Ishikawa (cell line): ENCODE measurements around the gene SURF6.
A peak's percentile ranks its signal among the peaks of the same experiment; 100 is the strongest.

Experiments used
- CEBPB ChIP-seq: IDR thresholded peaks from 2 replicates; pipeline ENCODE4 v1.6.1; 2012
- CREB1 ChIP-seq: IDR thresholded peaks from 2 replicates; pipeline ENCODE4 v1.6.1; 2012; ENCODE audit warnings: low read depth
- EGR1 ChIP-seq: IDR thresholded peaks from 2 replicates; pipeline ENCODE4 v1.6.1; 2012
- EP300 ChIP-seq: IDR thresholded peaks from 2 replicates; pipeline ENCODE4 v1.6.1; 2012; ENCODE audit warnings: borderline replicate concordance
- FOXM1 ChIP-seq: IDR thresholded peaks from 2 replicates; pipeline ENCODE4 v1.6.1; 2012; ENCODE audit warnings: low read depth, borderline replicate concordance
- MAX ChIP-seq: IDR thresholded peaks from 2 replicates; pipeline ENCODE4 v1.6.1; 2012
- RAD21 ChIP-seq: IDR thresholded peaks from 2 replicates; pipeline ENCODE4 v1.6.1; 2012; ENCODE audit warnings: low read depth
- TAF1 ChIP-seq: IDR thresholded peaks from 2 replicates; pipeline ENCODE4 v1.6.1; 2012; ENCODE audit warnings: low read depth, mild to moderate bottlenecking
- YY1 ChIP-seq: IDR thresholded peaks from 2 replicates; pipeline ENCODE4 v1.6.1; 2012; ENCODE audit warnings: low read depth
- TF ChIP-seq, protein P1 (sequence below): IDR thresholded peaks from 2 replicates; pipeline ENCODE4 v1.6.1; 2012; ENCODE audit warnings: low read depth, mild to moderate bottlenecking
- TF ChIP-seq, protein P2 (sequence below): IDR thresholded peaks from 2 replicates; pipeline ENCODE4 v1.6.1; 2012

GRCh38 chr9:133346021-133346785 lies 10.2 kb upstream of the SURF6 start:
- TF ChIP-seq YY1 (no peak), RAD21 (no peak), MAX (0 out of 2 replicates have a peak, but pooled peaks have one; percentile 1), TAF1 (no peak), EP300 (no peak), CEBPB (no peak), EGR1 (no peak), FOXM1 (no peak), CREB1 (no peak)
- TF ChIP-seq, protein P1, sequence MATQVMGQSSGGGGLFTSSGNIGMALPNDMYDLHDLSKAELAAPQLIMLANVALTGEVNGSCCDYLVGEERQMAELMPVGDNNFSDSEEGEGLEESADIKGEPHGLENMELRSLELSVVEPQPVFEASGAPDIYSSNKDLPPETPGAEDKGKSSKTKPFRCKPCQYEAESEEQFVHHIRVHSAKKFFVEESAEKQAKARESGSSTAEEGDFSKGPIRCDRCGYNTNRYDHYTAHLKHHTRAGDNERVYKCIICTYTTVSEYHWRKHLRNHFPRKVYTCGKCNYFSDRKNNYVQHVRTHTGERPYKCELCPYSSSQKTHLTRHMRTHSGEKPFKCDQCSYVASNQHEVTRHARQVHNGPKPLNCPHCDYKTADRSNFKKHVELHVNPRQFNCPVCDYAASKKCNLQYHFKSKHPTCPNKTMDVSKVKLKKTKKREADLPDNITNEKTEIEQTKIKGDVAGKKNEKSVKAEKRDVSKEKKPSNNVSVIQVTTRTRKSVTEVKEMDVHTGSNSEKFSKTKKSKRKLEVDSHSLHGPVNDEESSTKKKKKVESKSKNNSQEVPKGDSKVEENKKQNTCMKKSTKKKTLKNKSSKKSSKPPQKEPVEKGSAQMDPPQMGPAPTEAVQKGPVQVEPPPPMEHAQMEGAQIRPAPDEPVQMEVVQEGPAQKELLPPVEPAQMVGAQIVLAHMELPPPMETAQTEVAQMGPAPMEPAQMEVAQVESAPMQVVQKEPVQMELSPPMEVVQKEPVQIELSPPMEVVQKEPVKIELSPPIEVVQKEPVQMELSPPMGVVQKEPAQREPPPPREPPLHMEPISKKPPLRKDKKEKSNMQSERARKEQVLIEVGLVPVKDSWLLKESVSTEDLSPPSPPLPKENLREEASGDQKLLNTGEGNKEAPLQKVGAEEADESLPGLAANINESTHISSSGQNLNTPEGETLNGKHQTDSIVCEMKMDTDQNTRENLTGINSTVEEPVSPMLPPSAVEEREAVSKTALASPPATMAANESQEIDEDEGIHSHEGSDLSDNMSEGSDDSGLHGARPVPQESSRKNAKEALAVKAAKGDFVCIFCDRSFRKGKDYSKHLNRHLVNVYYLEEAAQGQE = no peak
- TF ChIP-seq, protein P2, sequence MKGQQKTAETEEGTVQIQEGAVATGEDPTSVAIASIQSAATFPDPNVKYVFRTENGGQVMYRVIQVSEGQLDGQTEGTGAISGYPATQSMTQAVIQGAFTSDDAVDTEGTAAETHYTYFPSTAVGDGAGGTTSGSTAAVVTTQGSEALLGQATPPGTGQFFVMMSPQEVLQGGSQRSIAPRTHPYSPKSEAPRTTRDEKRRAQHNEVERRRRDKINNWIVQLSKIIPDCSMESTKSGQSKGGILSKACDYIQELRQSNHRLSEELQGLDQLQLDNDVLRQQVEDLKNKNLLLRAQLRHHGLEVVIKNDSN = no peak
